Ammon's horn (tissue), 1 donor: ENCODE results near the gene SSH2.

Experiments used
- DNase-seq: peaks from one replicate; pipeline ENCODE4 v3.0.0-alpha.2; 2016; ENCODE audit warnings: low spot score

The SSH2 gene

GRCh38 chr17:29611351-29612093 lies 318.5 kb downstream of the SSH2 start:
- DNase-seq: peak; percentile 3

- DNase-seq: peak; percentile 1
Observed at GRCh38 chr17:29610395-29610794, 319.6 kb downstream of the SSH2 start.

- no peak for DNase-seq
Observed at GRCh38 chr17:29608986-29609385, 321.0 kb downstream of the SSH2 start.

DNA sequence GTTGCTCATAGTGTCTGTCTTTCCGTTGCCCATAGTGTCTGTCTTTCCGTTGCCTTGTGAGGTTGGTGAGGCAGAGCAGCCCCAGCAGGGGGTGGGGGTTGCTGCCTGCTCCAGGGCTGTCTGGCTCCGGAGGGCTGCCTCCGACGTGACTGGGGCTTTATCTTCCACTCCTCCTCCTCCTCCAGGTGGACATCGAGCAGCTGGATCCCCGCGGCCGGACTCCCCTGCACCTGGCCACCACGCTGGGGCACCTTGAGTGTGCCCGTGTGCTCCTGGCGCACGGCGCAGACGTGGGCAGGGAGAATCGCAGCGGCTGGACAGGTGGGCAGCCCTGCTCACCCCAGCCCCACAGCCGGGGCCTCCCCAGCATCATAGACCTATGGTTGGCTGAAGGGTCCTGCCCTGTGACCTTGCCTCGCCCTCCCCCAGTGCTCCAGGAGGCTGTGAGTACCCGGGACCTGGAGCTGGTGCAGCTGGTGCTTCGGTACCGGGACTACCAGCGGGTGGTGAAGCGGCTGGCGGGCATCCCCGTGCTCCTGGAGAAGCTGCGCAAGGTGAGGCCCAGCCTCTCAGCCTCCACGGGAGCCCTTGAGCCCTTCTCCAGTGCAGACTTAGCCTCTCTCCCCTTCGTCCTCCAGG lies 322.4 kb downstream of the SSH2 start:
- no peak for DNase-seq

GRCh38 chr17:29603109-29603674 lies 326.8 kb downstream of the SSH2 start:
- no peak for DNase-seq

DNA sequence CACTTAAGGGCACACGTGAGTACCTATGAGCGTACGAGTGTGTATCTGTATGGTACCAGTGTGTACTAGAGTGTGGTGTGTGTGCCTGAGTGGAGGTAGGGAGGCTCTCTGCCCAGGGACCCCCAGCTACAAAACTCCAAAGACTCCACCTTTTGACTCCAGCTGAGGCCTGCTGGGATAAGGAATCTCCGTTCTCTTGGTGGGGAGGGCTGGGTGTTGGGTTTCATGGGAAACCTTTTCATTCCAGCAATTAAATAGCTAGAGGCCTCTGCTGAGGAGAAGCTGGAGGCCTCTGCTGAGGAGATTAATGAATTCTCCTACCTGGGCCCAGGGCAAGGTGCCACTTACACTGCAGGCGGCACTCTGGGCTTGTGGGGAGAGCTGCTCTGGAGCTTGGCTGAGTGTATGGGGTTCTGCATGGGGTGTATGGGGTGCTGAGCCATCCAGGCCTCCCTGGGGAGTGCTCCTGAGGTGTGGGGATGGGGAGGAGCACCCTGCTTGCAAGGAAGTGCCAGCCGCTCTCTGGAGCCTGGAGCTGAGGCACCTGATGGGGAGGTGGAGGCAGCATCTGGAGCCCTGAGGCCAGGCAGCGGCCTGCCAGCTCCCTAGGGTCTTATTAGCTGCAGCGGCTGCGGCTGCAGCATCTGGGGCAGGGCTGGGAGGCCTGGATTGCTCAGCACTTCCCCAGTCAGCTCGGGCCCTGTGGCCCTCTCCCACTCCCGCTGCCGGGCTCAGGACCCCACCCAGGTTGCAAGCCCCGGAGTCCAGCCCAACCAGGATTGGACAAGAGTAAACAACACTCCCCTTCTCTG lies 332.5 kb downstream of the SSH2 start:
- DNase-seq: no peak

GRCh38 chr17:29596811-29597210 lies 333.2 kb downstream of the SSH2 start:
- DNase-seq: no peak

DNA sequence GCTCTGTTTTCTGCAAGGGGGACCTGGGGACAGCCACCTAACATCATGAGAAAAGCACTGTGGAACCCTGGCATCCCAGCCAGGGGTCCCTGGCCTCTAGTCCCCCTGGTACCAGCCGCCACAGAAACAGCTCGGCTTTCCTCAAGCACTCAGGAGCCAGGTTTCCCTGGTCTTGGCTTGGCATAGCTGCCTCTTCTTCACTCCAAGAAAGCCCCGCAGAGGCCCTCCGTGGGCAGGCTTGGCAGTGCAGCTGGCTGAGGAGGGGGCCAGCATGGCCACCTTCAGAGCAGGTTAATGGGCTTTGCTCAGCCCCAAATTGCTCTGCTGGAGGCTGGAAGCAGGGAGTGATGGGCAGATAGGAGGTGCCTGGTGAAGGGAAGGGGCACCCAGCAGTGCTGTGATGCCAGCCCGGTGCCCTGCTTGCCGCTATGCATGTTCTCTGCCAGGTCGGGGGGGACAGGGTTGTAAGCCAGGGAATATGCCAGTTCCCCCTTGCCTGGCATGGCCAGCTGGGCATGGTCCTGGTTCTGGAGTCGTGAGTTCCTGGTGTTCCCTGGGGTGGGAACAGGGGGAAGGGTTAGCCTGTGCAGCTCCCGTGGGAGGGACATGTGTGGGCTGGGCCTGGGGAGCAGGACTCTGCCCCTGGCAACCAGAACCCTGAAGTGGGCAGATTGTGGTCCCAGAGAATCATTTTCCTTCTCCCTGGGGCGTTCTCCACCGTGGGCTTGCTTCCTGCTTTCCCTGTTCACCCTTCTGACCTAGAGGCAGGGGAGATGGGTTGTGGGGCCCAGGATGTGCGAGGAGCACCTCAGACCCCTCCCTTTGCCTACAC lies 333.9 kb downstream of the SSH2 start:
- DNase-seq: no peak

DNA sequence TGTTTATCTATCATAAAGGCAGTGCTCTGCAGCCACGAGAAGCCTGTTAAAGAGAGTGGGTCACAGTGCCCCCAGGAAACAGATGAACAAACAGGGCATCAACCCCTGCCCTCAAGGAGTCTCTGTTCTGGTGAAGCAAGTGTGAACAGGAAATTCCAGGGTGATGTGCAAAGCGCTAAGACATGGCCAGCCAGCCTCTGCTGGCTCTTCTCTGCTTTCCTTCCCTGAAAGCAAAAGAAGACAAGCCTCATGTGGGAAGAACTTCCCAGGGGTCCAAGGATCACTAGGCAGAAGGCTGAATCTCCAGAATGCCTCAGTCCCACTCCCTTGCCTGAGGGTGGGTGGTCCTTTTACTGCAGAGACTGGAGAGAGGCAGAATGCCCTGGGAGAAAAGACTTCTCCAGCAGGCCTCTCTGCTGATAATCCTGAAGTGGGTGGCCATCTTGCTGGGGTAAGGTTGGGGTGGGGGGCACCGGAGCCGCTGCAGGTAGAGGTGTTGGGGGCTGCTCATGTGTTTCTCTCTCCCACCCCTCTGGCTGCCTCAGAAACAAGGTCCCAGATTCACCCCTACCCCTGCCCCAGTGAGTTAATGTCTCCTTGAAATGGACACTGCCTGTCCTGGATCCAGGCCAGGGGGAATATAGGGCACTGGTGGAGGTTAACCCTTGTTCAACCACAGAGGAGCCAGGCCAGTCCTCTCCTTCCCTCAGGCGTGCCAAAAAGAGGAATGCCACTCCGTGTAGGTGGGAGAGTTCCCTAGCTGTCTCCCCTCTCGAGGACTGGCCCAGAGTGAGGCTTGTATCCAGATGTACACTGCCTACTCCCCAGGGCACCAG lies 334.7 kb downstream of the SSH2 start:
- no peak for DNase-seq

DNA sequence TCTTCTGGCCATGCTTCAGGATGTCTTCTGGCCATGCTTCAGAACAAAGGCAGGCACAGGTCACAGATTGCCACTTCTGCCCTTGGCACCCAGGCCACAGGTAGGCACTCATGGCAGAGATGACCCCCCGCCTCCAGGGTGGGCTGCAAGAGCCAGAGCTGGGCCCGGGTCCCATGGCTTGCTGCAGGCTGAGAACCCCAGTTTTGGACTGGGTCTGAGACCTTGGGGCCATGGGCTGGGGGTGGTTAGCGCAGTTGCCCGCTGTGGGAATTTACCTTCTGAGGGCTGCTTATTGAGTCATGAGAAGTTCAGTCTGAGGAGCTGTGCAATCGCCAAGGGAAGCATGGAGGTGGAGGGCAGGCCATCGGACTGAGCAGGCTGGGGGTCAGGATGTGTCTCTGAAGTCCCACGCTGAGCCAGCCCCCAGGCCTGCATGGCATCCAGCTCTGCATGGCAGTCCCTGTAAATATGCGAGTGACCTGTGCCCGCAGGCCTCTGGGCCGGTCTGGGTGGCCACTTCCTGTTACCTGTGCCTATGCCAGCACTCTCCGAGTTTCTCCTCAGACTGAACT lies 335.4 kb downstream of the SSH2 start:
- DNase-seq: no peak

DNA sequence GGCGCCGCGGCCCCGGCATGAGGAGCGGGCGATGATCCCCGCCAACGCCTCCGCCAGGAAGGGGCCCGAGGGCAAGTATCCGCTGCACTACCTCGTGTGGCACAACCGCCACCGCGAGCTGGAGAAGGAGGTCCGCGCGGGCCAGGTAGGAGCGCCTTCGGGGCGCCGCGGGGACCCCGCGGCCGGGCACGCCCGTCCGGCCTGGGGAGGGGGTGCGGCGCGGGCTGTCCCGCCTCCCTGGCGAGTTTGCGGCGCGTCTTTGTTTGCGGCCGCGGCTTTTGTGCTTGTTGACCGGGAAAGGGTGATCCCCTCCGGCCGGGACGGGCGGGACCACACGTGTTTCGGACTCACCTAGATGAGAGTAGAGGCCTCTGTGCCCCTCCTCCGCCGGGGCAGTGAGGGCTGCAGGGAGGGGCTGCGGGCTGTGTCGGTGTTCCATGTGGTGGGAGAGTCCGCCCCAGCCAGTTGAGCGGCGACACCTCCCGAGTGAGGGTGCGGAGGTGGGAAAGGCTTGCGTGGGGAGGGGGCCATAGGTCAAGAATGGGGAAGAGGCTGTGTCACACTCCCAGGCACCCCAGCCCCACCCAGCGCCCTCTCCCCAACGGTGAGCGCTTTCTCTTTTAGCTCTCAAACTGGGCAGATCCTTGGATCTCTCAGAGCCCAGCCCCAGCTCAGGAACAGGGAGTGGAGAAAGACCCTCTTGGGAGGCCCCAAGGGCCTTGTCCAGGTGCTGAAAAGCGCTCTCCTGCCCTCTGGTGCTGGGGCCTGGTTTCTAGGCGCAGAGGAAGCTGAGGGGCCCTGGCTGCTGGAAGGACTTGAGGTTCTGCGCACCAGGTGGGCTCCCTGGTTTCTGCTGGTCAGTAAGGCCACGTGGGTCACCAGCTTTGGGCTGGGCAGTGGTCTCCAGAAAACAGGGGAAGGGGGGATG lies 336.2 kb downstream of the SSH2 start:
- DNase-seq: no peak

- DNase-seq: peak; percentile 81
Observed at GRCh38 chr17:29592850-29593551, 337.0 kb downstream of the SSH2 start, which contains the start of gene ANKRD13B. Gene ANKRD13B, plus strand, starts transcription at chr17:29593132. Its CDS starts 490 bp downstream, at chr17:29593622.

GRCh38 chr17:29591737-29592608 lies 338.1 kb downstream of the SSH2 start:
- DNase-seq: peak; percentile 91

- no peak for DNase-seq
Observed at GRCh38 chr17:29591146-29591736, 338.8 kb downstream of the SSH2 start.

DNA sequence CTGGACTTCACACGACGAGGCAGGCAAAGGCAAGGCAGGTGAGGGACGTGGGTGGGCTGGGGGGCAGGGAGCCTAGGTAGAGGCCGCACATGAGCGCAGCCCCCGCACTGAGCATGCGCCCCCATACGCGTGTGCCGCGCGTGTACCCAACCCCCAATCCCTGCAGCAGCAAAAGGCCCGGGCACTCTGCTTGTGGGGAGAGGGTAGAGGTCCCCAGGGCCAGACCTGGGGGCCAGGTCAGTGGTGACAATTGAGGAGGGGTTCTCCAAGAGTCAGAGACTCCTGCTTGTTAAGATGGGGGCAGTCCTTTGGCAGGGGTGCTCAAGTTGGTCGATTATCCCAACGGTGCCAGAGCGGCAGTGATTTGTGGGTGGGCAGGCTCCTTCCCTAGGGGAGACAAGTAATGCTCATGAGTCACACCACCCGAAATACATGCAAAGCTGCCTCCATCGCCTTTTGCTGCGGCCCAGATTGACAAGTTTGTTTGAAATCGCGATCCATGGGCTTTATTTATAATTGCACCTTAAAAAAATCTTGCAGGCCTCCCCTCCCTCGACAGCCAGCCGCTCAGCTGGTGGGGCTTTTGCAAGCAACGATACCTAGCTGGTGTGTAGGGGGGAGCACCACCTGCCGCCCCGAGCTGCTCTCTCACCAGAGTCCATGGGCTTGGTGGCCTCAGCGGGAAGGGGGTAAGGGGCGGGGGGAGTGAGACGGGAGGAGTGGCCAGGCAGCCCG lies 339.4 kb downstream of the SSH2 start:
- DNase-seq: peak; percentile 64
